Neuronal stem cell (in vitro differentiated cells): ENCODE measurements around the gene SLC6A2.

Source experiments
- DNase-seq: peaks from one replicate; pipeline ENCODE4 v3.0.0-alpha.2; 2013; ENCODE audit warnings: low spot score
- H2AFZ ChIP-seq: one replicate; pipeline ENCODE4 v1.6.1; 2013; ENCODE audit warnings: mild to moderate bottlenecking, low read length, inconsistent platforms
- H2AK5ac ChIP-seq: 2 replicates; pipeline ENCODE4 v1.6.1; 2013; ENCODE audit warnings: low read depth, mild to moderate bottlenecking, inconsistent platforms, low read length, moderate library complexity, mixed read lengths
- H2BK120ac ChIP-seq: 2 replicates; pipeline ENCODE4 v1.6.1; 2013; ENCODE audit warnings: low read depth, mild to moderate bottlenecking, inconsistent platforms, low read length, moderate library complexity, mixed read lengths
- H2BK12ac ChIP-seq: one replicate; pipeline ENCODE4 v1.6.1; 2013; ENCODE audit warnings: low read length, inconsistent platforms
- H2BK15ac ChIP-seq: 2 replicates; pipeline ENCODE4 v1.6.1; 2013; ENCODE audit warnings: mild to moderate bottlenecking, low read length, inconsistent platforms, mixed read lengths
- H2BK5ac ChIP-seq: one replicate; pipeline ENCODE4 v1.6.1; 2013; ENCODE audit warnings: inconsistent platforms, mild to moderate bottlenecking, low read length, moderate library complexity
- H3K14ac ChIP-seq: one replicate; pipeline ENCODE4 v1.6.1; 2013; ENCODE audit warnings: low read length, inconsistent platforms
- H3K18ac ChIP-seq: 2 replicates; pipeline ENCODE4 v1.6.1; 2013; ENCODE audit warnings: low read length, inconsistent platforms
- H3K23ac ChIP-seq: 2 replicates; pipeline ENCODE4 v1.6.1; 2013; ENCODE audit warnings: low read depth, mild to moderate bottlenecking, mixed read lengths, low read length, inconsistent platforms; ENCODE audit not compliant: poor library complexity
- H3K27ac ChIP-seq: replicated peaks from 3 replicates; pipeline ENCODE4 v1.5.1; 2013; ENCODE audit warnings: low read length, inconsistent platforms
- H3K27me3 ChIP-seq, 3 experiments: 2 replicates each; pipeline ENCODE4 v1.6.1; 2013; ENCODE audit warnings: low read length in 3 of 3, mild to moderate bottlenecking in 2 of 3, inconsistent platforms in 1 of 3, low read depth in 1 of 3, mixed read lengths in 1 of 3, moderate library complexity in 1 of 3; ENCODE audit not compliant: control insufficient read depth in 3 of 3, insufficient read depth in 3 of 3
- H3K36me3 ChIP-seq, 2 donors: replicated peaks in 1 of 2; 2 replicates each; pipeline ENCODE4 v1.6.1; 2013; ENCODE audit warnings: low read length in 2 of 2; ENCODE audit not compliant: control insufficient read depth in 2 of 2, insufficient read depth in 2 of 2
- H3K4ac ChIP-seq: 2 replicates; pipeline ENCODE4 v1.6.1; 2013; ENCODE audit warnings: inconsistent platforms, mild to moderate bottlenecking, low read length, moderate library complexity
- H3K4me1 ChIP-seq, 2 donors: 1 replicate in 1 of 2; 2 replicates in 1 of 2; pipeline ENCODE4 v1.6.1; 2013; ENCODE audit warnings: low read length in 2 of 2, low read depth in 1 of 2; ENCODE audit not compliant: control insufficient read depth in 2 of 2, insufficient read depth in 1 of 2
- H3K4me2 ChIP-seq: one replicate; pipeline ENCODE4 v1.6.1; 2013; ENCODE audit warnings: mild to moderate bottlenecking, low read length, inconsistent platforms; ENCODE audit not compliant: insufficient read depth, poor library complexity, severe bottlenecking
- H3K4me3 ChIP-seq, 2 donors: 2 replicates each; pipeline ENCODE4 v1.5.1; 2013; ENCODE audit warnings: low read length in 2 of 2, mild to moderate bottlenecking in 2 of 2, inconsistent platforms in 1 of 2, moderate library complexity in 1 of 2
- H3K79me1 ChIP-seq: one replicate; pipeline ENCODE4 v1.6.1; 2013; ENCODE audit warnings: low read depth, mild to moderate bottlenecking, inconsistent platforms, low read length, moderate library complexity
- H3K9ac ChIP-seq: one replicate; pipeline ENCODE4 v1.6.1; 2013; ENCODE audit warnings: mild to moderate bottlenecking, low read depth, low read length, inconsistent platforms; ENCODE audit not compliant: poor library complexity
- H3K9me3 ChIP-seq, 2 donors: replicated peaks in 1 of 2; 2 replicates each; pipeline versions ENCODE3 to v1.6.1; 2013; ENCODE audit warnings: low read length in 2 of 2, mild to moderate bottlenecking in 2 of 2, inconsistent platforms in 1 of 2, low read depth in 1 of 2, mixed read lengths in 1 of 2, moderate library complexity in 1 of 2; ENCODE audit not compliant: control insufficient read depth in 2 of 2, insufficient read depth in 1 of 2
- H4K8ac ChIP-seq: one replicate; pipeline ENCODE4 v1.6.1; 2013; ENCODE audit warnings: low read depth, mild to moderate bottlenecking, inconsistent platforms, low read length, moderate library complexity
- H4K91ac ChIP-seq: one replicate; pipeline ENCODE4 v1.6.1; 2013; ENCODE audit warnings: low read length, low read depth, mild to moderate bottlenecking, inconsistent platforms; ENCODE audit not compliant: poor library complexity
- WGBS, 2 donors: extraction: QIAGEN DNeasy Blood & Tissue Kit; methylation state at CpG; one replicate each; pipeline ENCODE4 v1.1.7; 2013; ENCODE audit warnings: missing lambda C conversion rate in 2 of 2, mixed read lengths in 1 of 2; ENCODE audit not compliant: insufficient read length in 2 of 2, insufficient replicate concordance in 1 of 2; ENCODE audit errors: extremely low coverage in 2 of 2; 5-methylcytosine and 5-hydroxymethylcytosine counted together

SLC6A2 gene

DNA sequence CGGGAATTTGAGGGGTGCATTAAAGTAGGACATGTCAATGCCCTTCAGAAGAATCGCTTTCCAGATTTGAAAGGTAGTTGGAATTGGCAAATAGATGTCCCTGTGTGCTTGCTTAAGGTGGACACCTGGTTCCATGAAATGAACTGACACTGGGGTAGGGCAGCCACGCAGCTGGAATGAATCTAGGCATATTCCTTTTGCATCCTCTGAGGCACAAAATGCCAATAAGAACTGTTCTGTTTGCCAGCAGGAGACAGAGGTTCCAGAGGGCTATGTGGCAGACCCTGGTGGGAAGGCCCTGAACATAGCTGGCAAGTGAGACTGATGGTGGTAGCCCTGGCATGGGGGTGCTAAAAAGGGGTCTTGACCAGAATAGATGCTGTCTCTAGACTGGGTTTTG is 61.5 kb downstream of the SLC6A2 start:
- no peak overlapping the region for H3K4me3 ChIP-seq
- no peak overlapping the region for H4K8ac ChIP-seq
- no peak overlapping the region for H3K4me2 ChIP-seq
- H4K91ac ChIP-seq: no peak overlapping the region
- no peak overlapping the region for H3K4ac ChIP-seq
- no peak overlapping the region for H2AK5ac ChIP-seq
- no peaks in the 10 kb centered on the region for H3K36me3 ChIP-seq
- H3K18ac ChIP-seq: no peak overlapping the region
- H2BK15ac ChIP-seq: no peak overlapping the region
- no peak for DNase-seq
- H3K27ac ChIP-seq: no peak overlapping the region
- H2BK120ac ChIP-seq: no peak overlapping the region
- H3K27me3 ChIP-seq: no peaks in the 10 kb centered on the region
- no peaks in the 10 kb centered on the region for H3K4me1 ChIP-seq
- no peak overlapping the region for H3K23ac ChIP-seq
- no peak overlapping the region for H2AFZ ChIP-seq
- H3K14ac ChIP-seq: no peak overlapping the region
- no peaks in the 10 kb centered on the region for H3K79me1 ChIP-seq
- no peak overlapping the region for H2BK5ac ChIP-seq
- no CpG with 5 or more reads among the region's 3 CpGs for WGBS, 2 donors
- H3K9me3 ChIP-seq: no peaks in the 10 kb centered on the region
- H3K9ac ChIP-seq: no peak overlapping the region
- H2BK12ac ChIP-seq: no peak overlapping the region

- Histone ChIP-seq H3K14ac (no peak overlapping the region), H2BK120ac (no peak overlapping the region), H2BK15ac (no peak overlapping the region), H3K27ac (no peak overlapping the region), H2BK5ac (no peak overlapping the region), H3K79me1 (no peaks in the 10 kb centered on the region), H4K8ac (no peak overlapping the region), H3K4me3 (no peak overlapping the region), H2AK5ac (no peak overlapping the region), H3K18ac (no peak overlapping the region), H3K9ac (no peak overlapping the region), H3K23ac (no peak overlapping the region), H3K4ac (no peak overlapping the region), H3K36me3 (no peaks in the 10 kb centered on the region), H3K4me1 (no peaks in the 10 kb centered on the region), H4K91ac (no peak overlapping the region), H3K4me2 (no peak overlapping the region), H2BK12ac (no peak overlapping the region), H2AFZ (no peak overlapping the region), H3K9me3 (peaks cover 0 to 2% of the 10 kb centered on the region in 2 donors), H3K27me3 (no peaks in the 10 kb centered on the region)
- WGBS, 2 donors: no CpG with 5 or more reads among the region's 5 CpGs
- DNase-seq: no peak
These were observed 69.4 kb downstream of the SLC6A2 start for GRCh38 chr16:55725055-55725777.

DNA sequence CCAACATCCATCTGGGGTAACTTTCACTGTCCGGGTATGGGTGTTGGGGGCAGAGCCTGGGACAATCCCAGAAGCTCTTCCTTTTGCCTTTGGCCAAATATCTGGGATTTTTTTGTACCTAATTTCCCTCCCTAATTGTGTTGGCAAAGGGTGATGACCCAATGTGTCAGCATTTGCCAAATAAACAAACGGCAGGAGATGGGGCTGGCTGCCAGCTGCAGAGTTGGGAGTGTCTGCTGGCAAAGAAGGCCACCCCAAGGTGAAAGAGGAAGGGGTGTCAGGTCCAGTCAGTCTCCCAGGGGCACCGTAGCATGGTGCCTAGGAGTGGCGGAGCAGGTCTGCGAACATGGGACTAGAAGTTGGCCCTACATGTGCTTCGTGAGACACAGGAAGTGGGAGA is 73.0 kb downstream of the SLC6A2 start:
- no peak for DNase-seq
- Histone ChIP-seq H2BK12ac (no peak overlapping the region), H3K4me3 (no peak overlapping the region), H3K4ac (no peak overlapping the region), H3K4me1 (no peaks in the 10 kb centered on the region), H3K36me3 (no peaks in the 10 kb centered on the region), H3K27ac (no peak overlapping the region), H3K27me3 (no peaks in the 10 kb centered on the region), H3K9me3 (peaks cover 0 to 2% of the 10 kb centered on the region in 2 donors), H2BK15ac (no peak overlapping the region), H3K23ac (no peak overlapping the region), H3K14ac (no peak overlapping the region), H3K79me1 (no peaks in the 10 kb centered on the region), H4K8ac (no peak overlapping the region), H4K91ac (no peak overlapping the region), H3K4me2 (no peak overlapping the region), H2BK5ac (no peak overlapping the region), H2AFZ (no peak overlapping the region), H2BK120ac (no peak overlapping the region), H3K9ac (no peak overlapping the region), H2AK5ac (no peak overlapping the region), H3K18ac (no peak overlapping the region)
- no CpG with 5 or more reads among the region's 6 CpGs for WGBS, 2 donors

- no peak overlapping the region for H3K4ac ChIP-seq
- H2BK12ac ChIP-seq: no peak overlapping the region
- no CpG with 5 or more reads among the region's 5 CpGs for WGBS, 2 donors
- no peak overlapping the region for H4K91ac ChIP-seq
- H3K79me1 ChIP-seq: no peaks in the 10 kb centered on the region
- H3K27ac ChIP-seq: no peak overlapping the region
- H3K36me3 ChIP-seq: no peaks in the 10 kb centered on the region
- H3K18ac ChIP-seq: no peak overlapping the region
- no peak overlapping the region for H3K23ac ChIP-seq
- no peak overlapping the region for H2BK5ac ChIP-seq
- H3K4me2 ChIP-seq: no peak overlapping the region
- H2BK15ac ChIP-seq: no peak overlapping the region
- no peak overlapping the region for H2AK5ac ChIP-seq
- H2BK120ac ChIP-seq: no peak overlapping the region
- H3K9ac ChIP-seq: no peak overlapping the region
- no peaks in the 10 kb centered on the region for H3K27me3 ChIP-seq
- no peak overlapping the region for H4K8ac ChIP-seq
- no peak overlapping the region for H2AFZ ChIP-seq
- peaks cover 0 to 2% of the 10 kb centered on the region in 2 donors for H3K9me3 ChIP-seq
- no peak for DNase-seq
- no peak overlapping the region for H3K4me3 ChIP-seq
- no peaks in the 10 kb centered on the region for H3K4me1 ChIP-seq
- H3K14ac ChIP-seq: no peak overlapping the region
These were observed 74.3 kb downstream of the SLC6A2 start for GRCh38 chr16:55730115-55730514.
